HepG2 (cell line): Measurements from ENCODE around the gene DDN. TPM values are rescaled to one million over a fixed set of nuclear protein-coding genes. Genes with fewer than 3 reads are reported as not detected.

Source experiments
- EZH2 ChIP-seq: conservative IDR thresholded peaks from 2 replicates; pipeline ENCODE4 v1.6.1; 2012; ENCODE audit warnings: mild to moderate bottlenecking, low read depth, low read length, moderate library complexity
- HOXA5 ChIP-seq: sonication (generic); formaldehyde crosslinking; IDR thresholded peaks from 2 replicates; pipeline ENCODE4 v1.4.0; 2020; ENCODE audit warnings: missing genetic modification reagents
- IKZF5 ChIP-seq: IDR thresholded peaks from 2 replicates; pipeline ENCODE4 v1.6.1; 2018; ENCODE audit warnings: missing genetic modification reagents, mild to moderate bottlenecking, missing compliant biosample characterization
- NFATC3 ChIP-seq: sonication (generic); formaldehyde crosslinking; IDR thresholded peaks from 2 replicates; pipeline ENCODE4 v1.5.1; 2020; ENCODE audit warnings: mild to moderate bottlenecking, missing genetic modification reagents
- NFRKB ChIP-seq: fragments of 450-650 bp; IDR thresholded peaks from 2 replicates; pipeline ENCODE4 v1.6.1; 2017
- PHF21A ChIP-seq: sonication (generic); formaldehyde crosslinking; IDR thresholded peaks from 2 replicates; pipeline ENCODE4 v1.5.0; 2020; ENCODE audit warnings: mild to moderate bottlenecking, missing genetic modification reagents
- SAFB2 ChIP-seq: sonication (generic); formaldehyde crosslinking; IDR thresholded peaks from 2 replicates; pipeline ENCODE4 v1.5.1; 2020; ENCODE audit warnings: missing genetic modification reagents, low read depth, mild to moderate bottlenecking, borderline replicate concordance
- SPEN ChIP-seq: sonication (generic); formaldehyde crosslinking; IDR thresholded peaks from 2 replicates; pipeline ENCODE4 v1.5.1; 2020; ENCODE audit warnings: low read depth, mild to moderate bottlenecking, missing genetic modification reagents
- STAG1 ChIP-seq: sonication (generic); formaldehyde crosslinking; IDR thresholded peaks from 2 replicates; pipeline ENCODE4 v1.4.0; 2020; ENCODE audit warnings: missing genetic modification reagents
- TAF15 ChIP-seq: fragments of 200-400 bp; formaldehyde crosslinking; IDR thresholded peaks from one replicate; pipeline ENCODE4 v1.6.1; 2018; ENCODE audit warnings: mild to moderate bottlenecking, low read depth, low read length; ENCODE audit not compliant: poor library complexity, severe bottlenecking
- ZBTB7A ChIP-seq: sonication (generic); formaldehyde crosslinking; IDR thresholded peaks from 2 replicates; pipeline ENCODE4 v1.8.0; 2022; ENCODE audit warnings: mild to moderate bottlenecking, missing genetic modification reagents
- ZNF232 ChIP-seq: sonication (generic); formaldehyde crosslinking; IDR thresholded peaks from 2 replicates; pipeline ENCODE4 v1.4.0; 2020; ENCODE audit warnings: missing genetic modification reagents, borderline replicate concordance
- ZNF337 ChIP-seq: sonication (generic); formaldehyde crosslinking; IDR thresholded peaks from 2 replicates; pipeline ENCODE4 v1.5.1; 2020; ENCODE audit warnings: missing genetic modification reagents, low read depth, mild to moderate bottlenecking, borderline replicate concordance
- polyA plus RNA-seq, 8 experiments: library from polyadenylated mRNA; depleted of rRNA in 3 of 8; stranded (reverse) in 7 of 8; unstranded in 1 of 8; fragments of >200 nt; fragmentation: Illumina TruSeq in 4 of 8; extraction: Trizol in 4 of 8; gene quantifications; 2 replicates each; pipeline versions ENCODE4 v1.2.1 to v1.2.3, GENCODE V29; 2011 to 2016; ENCODE audit warnings: low read depth in 4 of 8, missing spikeins in 1 of 8, mixed read lengths in 1 of 8; ENCODE audit not compliant: insufficient read depth in 1 of 8
- total RNA-seq, 5 experiments: library from RNA; depleted of rRNA; stranded (reverse); fragments of >200 nt; fragmentation: Illumina TruSeq; extraction: Trizol; gene quantifications; 2 replicates each; pipeline ENCODE4 v1.2.3, GENCODE V29; 2016; ENCODE audit warnings: low read depth in 1 of 5
- TF ChIP-seq, protein P1 (sequence below): sonication (generic); formaldehyde crosslinking; IDR thresholded peaks from 2 replicates; pipeline ENCODE4 v1.4.0; 2020; ENCODE audit warnings: missing genetic modification reagents
- TF ChIP-seq, protein P2 (sequence below): sonication (generic); formaldehyde crosslinking; IDR thresholded peaks from 2 replicates; pipeline ENCODE4 v1.5.0; 2020; ENCODE audit warnings: missing genetic modification reagents
- TF ChIP-seq, protein P3 (sequence below): IDR thresholded peaks from 2 replicates; pipeline ENCODE4 v1.6.1; 2012; ENCODE audit warnings: low read length, improper control_type of control experiment
- TF ChIP-seq, protein P4 (sequence below): sonication (generic); formaldehyde crosslinking; IDR thresholded peaks from 2 replicates; pipeline ENCODE4 v1.4.0; 2020; ENCODE audit warnings: missing genetic modification reagents

The DDN gene
- total and polyA plus RNA-seq, 2 of the 13 experiments (the other 11 are each of a cell fraction or from before 2014, with no cell fraction given), result 0.24 to 0.53 TPM

GRCh38 chr12:48957141-48958048, 41.8 kb downstream of the DDN start, which contains the start of gene ARF3 (continued):
- no peak for TF ChIP-seq TAF15
- TF ChIP-seq NFRKB, result no peak
- TF ChIP-seq NFATC3, result no peak
- TF ChIP-seq ZBTB7A (CRISPR knock-in tag), result no peak
- TF ChIP-seq, protein P1, sequence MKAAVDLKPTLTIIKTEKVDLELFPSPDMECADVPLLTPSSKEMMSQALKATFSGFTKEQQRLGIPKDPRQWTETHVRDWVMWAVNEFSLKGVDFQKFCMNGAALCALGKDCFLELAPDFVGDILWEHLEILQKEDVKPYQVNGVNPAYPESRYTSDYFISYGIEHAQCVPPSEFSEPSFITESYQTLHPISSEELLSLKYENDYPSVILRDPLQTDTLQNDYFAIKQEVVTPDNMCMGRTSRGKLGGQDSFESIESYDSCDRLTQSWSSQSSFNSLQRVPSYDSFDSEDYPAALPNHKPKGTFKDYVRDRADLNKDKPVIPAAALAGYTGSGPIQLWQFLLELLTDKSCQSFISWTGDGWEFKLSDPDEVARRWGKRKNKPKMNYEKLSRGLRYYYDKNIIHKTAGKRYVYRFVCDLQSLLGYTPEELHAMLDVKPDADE (CRISPR knock-in tag), result no peak
- TF ChIP-seq STAG1 (CRISPR knock-in tag), result no peak
- TF ChIP-seq ZNF337 (CRISPR knock-in tag), result no peak
- peak; percentile 62; the same call in 1 of the 2 replicates for TF ChIP-seq HOXA5 (CRISPR knock-in tag)
- TF ChIP-seq, protein P2, sequence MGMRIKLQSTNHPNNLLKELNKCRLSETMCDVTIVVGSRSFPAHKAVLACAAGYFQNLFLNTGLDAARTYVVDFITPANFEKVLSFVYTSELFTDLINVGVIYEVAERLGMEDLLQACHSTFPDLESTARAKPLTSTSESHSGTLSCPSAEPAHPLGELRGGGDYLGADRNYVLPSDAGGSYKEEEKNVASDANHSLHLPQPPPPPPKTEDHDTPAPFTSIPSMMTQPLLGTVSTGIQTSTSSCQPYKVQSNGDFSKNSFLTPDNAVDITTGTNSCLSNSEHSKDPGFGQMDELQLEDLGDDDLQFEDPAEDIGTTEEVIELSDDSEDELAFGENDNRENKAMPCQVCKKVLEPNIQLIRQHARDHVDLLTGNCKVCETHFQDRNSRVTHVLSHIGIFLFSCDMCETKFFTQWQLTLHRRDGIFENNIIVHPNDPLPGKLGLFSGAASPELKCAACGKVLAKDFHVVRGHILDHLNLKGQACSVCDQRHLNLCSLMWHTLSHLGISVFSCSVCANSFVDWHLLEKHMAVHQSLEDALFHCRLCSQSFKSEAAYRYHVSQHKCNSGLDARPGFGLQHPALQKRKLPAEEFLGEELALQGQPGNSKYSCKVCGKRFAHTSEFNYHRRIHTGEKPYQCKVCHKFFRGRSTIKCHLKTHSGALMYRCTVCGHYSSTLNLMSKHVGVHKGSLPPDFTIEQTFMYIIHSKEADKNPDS (CRISPR knock-in tag), result 0 out of 2 replicates have a peak, but pooled peaks have one; percentile 22
- no peak for TF ChIP-seq ZNF232 (CRISPR knock-in tag)
- TF ChIP-seq EZH2, result no peak
- peak; percentile 35; the same call in 1 of the 2 replicates for TF ChIP-seq IKZF5 (CRISPR knock-in tag)
- no peak for TF ChIP-seq PHF21A
- TF ChIP-seq, protein P3, sequence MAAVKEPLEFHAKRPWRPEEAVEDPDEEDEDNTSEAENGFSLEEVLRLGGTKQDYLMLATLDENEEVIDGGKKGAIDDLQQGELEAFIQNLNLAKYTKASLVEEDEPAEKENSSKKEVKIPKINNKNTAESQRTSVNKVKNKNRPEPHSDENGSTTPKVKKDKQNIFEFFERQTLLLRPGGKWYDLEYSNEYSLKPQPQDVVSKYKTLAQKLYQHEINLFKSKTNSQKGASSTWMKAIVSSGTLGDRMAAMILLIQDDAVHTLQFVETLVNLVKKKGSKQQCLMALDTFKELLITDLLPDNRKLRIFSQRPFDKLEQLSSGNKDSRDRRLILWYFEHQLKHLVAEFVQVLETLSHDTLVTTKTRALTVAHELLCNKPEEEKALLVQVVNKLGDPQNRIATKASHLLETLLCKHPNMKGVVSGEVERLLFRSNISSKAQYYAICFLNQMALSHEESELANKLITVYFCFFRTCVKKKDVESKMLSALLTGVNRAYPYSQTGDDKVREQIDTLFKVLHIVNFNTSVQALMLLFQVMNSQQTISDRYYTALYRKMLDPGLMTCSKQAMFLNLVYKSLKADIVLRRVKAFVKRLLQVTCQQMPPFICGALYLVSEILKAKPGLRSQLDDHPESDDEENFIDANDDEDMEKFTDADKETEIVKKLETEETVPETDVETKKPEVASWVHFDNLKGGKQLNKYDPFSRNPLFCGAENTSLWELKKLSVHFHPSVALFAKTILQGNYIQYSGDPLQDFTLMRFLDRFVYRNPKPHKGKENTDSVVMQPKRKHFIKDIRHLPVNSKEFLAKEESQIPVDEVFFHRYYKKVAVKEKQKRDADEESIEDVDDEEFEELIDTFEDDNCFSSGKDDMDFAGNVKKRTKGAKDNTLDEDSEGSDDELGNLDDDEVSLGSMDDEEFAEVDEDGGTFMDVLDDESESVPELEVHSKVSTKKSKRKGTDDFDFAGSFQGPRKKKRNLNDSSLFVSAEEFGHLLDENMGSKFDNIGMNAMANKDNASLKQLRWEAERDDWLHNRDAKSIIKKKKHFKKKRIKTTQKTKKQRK, result no peak
- TF ChIP-seq SAFB2 (CRISPR knock-in tag), result no peak; the same call in 1 of the 2 replicates
- TF ChIP-seq, protein P4, sequence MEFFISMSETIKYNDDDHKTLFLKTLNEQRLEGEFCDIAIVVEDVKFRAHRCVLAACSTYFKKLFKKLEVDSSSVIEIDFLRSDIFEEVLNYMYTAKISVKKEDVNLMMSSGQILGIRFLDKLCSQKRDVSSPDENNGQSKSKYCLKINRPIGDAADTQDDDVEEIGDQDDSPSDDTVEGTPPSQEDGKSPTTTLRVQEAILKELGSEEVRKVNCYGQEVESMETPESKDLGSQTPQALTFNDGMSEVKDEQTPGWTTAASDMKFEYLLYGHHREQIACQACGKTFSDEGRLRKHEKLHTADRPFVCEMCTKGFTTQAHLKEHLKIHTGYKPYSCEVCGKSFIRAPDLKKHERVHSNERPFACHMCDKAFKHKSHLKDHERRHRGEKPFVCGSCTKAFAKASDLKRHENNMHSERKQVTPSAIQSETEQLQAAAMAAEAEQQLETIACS, result no peak
- peak; percentile 88 for TF ChIP-seq SPEN (CRISPR knock-in tag)
